Sigmoid colon (tissue), 4 donors: Measurements from ENCODE around the gene GGPS1.

Source experiments
- CTCF ChIP-seq, 4 experiments: fragments of 450-650 bp in 3 of 4; fragments of 200-600 bp in 1 of 4; IDR thresholded peaks; one replicate each; pipeline ENCODE4 v1.5.1; 2016 to 2019; ENCODE audit warnings: antibody characterized with exemption in 4 of 4, mild to moderate bottlenecking in 3 of 4, moderate library complexity in 2 of 4
- POLR2AphosphoS5 ChIP-seq, 4 donors: sonication (generic); formaldehyde crosslinking; IDR thresholded peaks; one replicate each; pipeline ENCODE4 v1.6.1; 2017; ENCODE audit warnings: antibody characterized with exemption in 4 of 4

GRCh38 chr1:235317168-235317567 is 11.2 kb upstream of the GGPS1 start:
- no peak for TF ChIP-seq CTCF (IDR thresholded peaks at IDR 0.05)
- TF ChIP-seq POLR2AphosphoS5 (IDR thresholded peaks at IDR 0.05) = no peak
